ENCODE data around the gene TEC.

DNA sequence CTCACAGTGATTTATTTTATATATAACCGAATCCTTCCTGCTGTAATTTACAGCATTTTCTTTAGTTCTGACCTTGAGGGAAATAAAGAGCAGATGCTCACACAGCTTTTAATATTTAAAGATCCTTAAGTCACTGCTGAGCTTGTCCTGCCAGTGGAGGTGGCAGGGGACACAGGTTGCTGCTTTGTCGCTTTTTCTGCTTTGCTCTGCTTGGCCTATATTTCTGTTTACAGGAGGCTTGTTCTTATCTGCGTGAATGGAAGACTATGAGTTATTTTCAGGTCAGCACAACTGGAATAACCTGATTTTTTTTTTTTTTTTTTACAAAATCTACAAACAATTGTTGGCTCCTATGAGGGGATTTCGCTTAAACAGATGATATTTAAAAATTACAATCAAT is 137.9 kb downstream of the TEC start:
- TF ChIP-seq CEBPB (IDR thresholded peaks at IDR 0.05; ENCODE audit: low read depth, low read length) (no peak), CHD1 (IDR thresholded peaks at IDR 0.05; ENCODE audit: low read depth, low read length) (no peak), POLR2A (IDR thresholded peaks at IDR 0.05; ENCODE audit: control extremely low read depth in 1 of 2, low read depth in 2 of 2, low read length in 2 of 2) (no peak), RAD21 (IDR thresholded peaks at IDR 0.05 in 1 of 2, conservative IDR thresholded peaks at IDR 0.05 in 1 of 2; ENCODE audit: low read depth in 2 of 2, low read length in 2 of 2) (no peak), BCL11A (IDR thresholded peaks at IDR 0.05; ENCODE audit: low read depth in 2 of 2, low read length in 2 of 2) (no peak), BACH1 (IDR thresholded peaks at IDR 0.05; ENCODE audit: low read length) (no peak), GABPA (IDR thresholded peaks at IDR 0.05; ENCODE audit: borderline replicate concordance, insufficient read depth, low read length) (no peak), HDAC2 (IDR thresholded peaks at IDR 0.05; ENCODE audit: borderline replicate concordance in 1 of 2, low read depth in 2 of 2, low read length in 2 of 2) (no peak), YY1 (IDR thresholded peaks at IDR 0.05; ENCODE audit: low read depth, low read length) (no peak), HDAC6 (IDR thresholded peaks at IDR 0.05; ENCODE audit: low read depth, low read length) (no peak)
- TF ChIP-seq, protein P1, sequence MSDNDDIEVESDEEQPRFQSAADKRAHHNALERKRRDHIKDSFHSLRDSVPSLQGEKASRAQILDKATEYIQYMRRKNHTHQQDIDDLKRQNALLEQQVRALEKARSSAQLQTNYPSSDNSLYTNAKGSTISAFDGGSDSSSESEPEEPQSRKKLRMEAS (IDR thresholded peaks at IDR 0.05), result no peak
- TF ChIP-seq, protein P2, sequence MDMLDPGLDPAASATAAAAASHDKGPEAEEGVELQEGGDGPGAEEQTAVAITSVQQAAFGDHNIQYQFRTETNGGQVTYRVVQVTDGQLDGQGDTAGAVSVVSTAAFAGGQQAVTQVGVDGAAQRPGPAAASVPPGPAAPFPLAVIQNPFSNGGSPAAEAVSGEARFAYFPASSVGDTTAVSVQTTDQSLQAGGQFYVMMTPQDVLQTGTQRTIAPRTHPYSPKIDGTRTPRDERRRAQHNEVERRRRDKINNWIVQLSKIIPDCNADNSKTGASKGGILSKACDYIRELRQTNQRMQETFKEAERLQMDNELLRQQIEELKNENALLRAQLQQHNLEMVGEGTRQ (IDR thresholded peaks at IDR 0.05; ENCODE audit: low read length), result no peak
- TF ChIP-seq, protein P3, sequence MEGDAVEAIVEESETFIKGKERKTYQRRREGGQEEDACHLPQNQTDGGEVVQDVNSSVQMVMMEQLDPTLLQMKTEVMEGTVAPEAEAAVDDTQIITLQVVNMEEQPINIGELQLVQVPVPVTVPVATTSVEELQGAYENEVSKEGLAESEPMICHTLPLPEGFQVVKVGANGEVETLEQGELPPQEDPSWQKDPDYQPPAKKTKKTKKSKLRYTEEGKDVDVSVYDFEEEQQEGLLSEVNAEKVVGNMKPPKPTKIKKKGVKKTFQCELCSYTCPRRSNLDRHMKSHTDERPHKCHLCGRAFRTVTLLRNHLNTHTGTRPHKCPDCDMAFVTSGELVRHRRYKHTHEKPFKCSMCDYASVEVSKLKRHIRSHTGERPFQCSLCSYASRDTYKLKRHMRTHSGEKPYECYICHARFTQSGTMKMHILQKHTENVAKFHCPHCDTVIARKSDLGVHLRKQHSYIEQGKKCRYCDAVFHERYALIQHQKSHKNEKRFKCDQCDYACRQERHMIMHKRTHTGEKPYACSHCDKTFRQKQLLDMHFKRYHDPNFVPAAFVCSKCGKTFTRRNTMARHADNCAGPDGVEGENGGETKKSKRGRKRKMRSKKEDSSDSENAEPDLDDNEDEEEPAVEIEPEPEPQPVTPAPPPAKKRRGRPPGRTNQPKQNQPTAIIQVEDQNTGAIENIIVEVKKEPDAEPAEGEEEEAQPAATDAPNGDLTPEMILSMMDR (IDR thresholded peaks at IDR 0.05; ENCODE audit: control extremely low read depth in 1 of 3, insufficient read depth in 1 of 3, low read depth in 1 of 3, low read length in 3 of 3), result no peak
- TF ChIP-seq, protein P4, sequence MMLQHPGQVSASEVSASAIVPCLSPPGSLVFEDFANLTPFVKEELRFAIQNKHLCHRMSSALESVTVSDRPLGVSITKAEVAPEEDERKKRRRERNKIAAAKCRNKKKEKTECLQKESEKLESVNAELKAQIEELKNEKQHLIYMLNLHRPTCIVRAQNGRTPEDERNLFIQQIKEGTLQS (IDR thresholded peaks at IDR 0.05; ENCODE audit: insufficient read depth, low read depth, low read length), result no peak

Measured in H1 (cell line).